Keratinocyte (primary cell): Measurements from ENCODE around the gene ORMDL3. TPM values are rescaled to one million over a fixed set of nuclear protein-coding genes. Genes with fewer than 3 reads are reported as not detected.

ENCODE experiments used
- DNase-seq: peaks from one replicate; pipeline ENCODE4 v3.0.0-alpha.2; 2011; ENCODE audit warnings: low read depth, missing footprints, low spot score
- FAIRE-seq: peaks from 2 replicates; lab custom pipeline; 2011; peaks lifted over from hg19 to GRCh38; lab: Jason Lieb, UNC
- H2AFZ ChIP-seq: 2 replicates; pipeline ENCODE4 v1.6.0; 2012; ENCODE audit warnings: low read length, control low read depth, inconsistent platforms; ENCODE audit not compliant: control insufficient read depth
- H3K27ac ChIP-seq: 2 replicates; pipeline ENCODE4 v1.5.1; 2011; ENCODE audit warnings: low read length; ENCODE audit not compliant: control insufficient read depth, insufficient read depth
- H3K27me3 ChIP-seq: 3 replicates; pipeline ENCODE4 v1.6.0; 2011; ENCODE audit warnings: low read length; ENCODE audit not compliant: control insufficient read depth, insufficient read depth; ENCODE audit errors: extremely low read depth
- H3K36me3 ChIP-seq, 2 experiments: 2 replicates in 1 of 2; 3 replicates in 1 of 2; pipeline ENCODE4 v1.5.1; 2011; ENCODE audit warnings: low read length in 2 of 2, mild to moderate bottlenecking in 1 of 2; ENCODE audit not compliant: control insufficient read depth in 2 of 2, insufficient read depth in 2 of 2; ENCODE audit errors: extremely low read depth in 1 of 2
- H3K4me1 ChIP-seq: 3 replicates; pipeline ENCODE4 v1.5.1; 2011; ENCODE audit warnings: low read length; ENCODE audit not compliant: control insufficient read depth, insufficient read depth; ENCODE audit errors: extremely low read depth
- H3K4me2 ChIP-seq: 3 replicates; pipeline ENCODE4 v1.6.0; 2011; ENCODE audit warnings: low read depth, low read length; ENCODE audit not compliant: control insufficient read depth, insufficient read depth; ENCODE audit errors: extremely low read depth
- H3K4me3 ChIP-seq, 3 experiments: fragments of 200-600 bp in 1 of 3; sonication (generic) in 1 of 3; 2 replicates in 2 of 3; 3 replicates in 1 of 3; pipeline ENCODE4 v1.5.1; 2011 to 2016; ENCODE audit warnings: low read length in 3 of 3, mild to moderate bottlenecking in 3 of 3, control low read depth in 2 of 3, inconsistent platforms in 1 of 3, low read depth in 1 of 3, mixed read lengths in 1 of 3, mixed run types in 1 of 3, moderate library complexity in 1 of 3; ENCODE audit not compliant: control insufficient read depth in 2 of 3, insufficient read depth in 2 of 3; ENCODE audit errors: extremely low read depth in 1 of 3
- H3K79me2 ChIP-seq: 2 replicates; pipeline ENCODE4 v1.6.0; 2012; ENCODE audit warnings: low read length; ENCODE audit not compliant: control insufficient read depth, insufficient read depth
- H3K9ac ChIP-seq: 3 replicates; pipeline ENCODE4 v1.6.0; 2011; ENCODE audit warnings: low read length; ENCODE audit not compliant: control insufficient read depth, insufficient read depth; ENCODE audit errors: extremely low read depth
- H3K9me1 ChIP-seq: 3 replicates; pipeline ENCODE4 v1.6.0; 2011; ENCODE audit warnings: low read length; ENCODE audit not compliant: control insufficient read depth, insufficient read depth; ENCODE audit errors: extremely low read depth
- H3K9me3 ChIP-seq: 2 replicates; pipeline ENCODE4 v1.5.1; 2012; ENCODE audit warnings: low read depth, low read length; ENCODE audit not compliant: control insufficient read depth
- H4K20me1 ChIP-seq: 3 replicates; pipeline ENCODE4 v1.6.0; 2011; ENCODE audit warnings: low read length; ENCODE audit not compliant: control insufficient read depth, insufficient read depth; ENCODE audit errors: extremely low read depth
- CTCF ChIP-seq, 3 experiments: IDR thresholded peaks in 1 of 3; conservative IDR thresholded peaks in 1 of 3; optimal IDR thresholded peaks in 1 of 3; 2 replicates in 2 of 3; 3 replicates in 1 of 3; pipeline versions ENCODE3 to v1.5.1; 2011; ENCODE audit warnings: low read length in 3 of 3, mild to moderate bottlenecking in 3 of 3, moderate library complexity in 2 of 3, control low read depth in 1 of 3, inconsistent platforms in 1 of 3; ENCODE audit not compliant: insufficient read depth in 2 of 3; ENCODE audit errors: extremely low read depth in 1 of 3
- EZH2 ChIP-seq: IDR thresholded peaks from one replicate; pipeline ENCODE4 v1.6.1; 2012; ENCODE audit warnings: inconsistent platforms, mild to moderate bottlenecking, low read length, moderate library complexity
- dilution Hi-C: fragments of 300-500 bp; cut with MboI; formaldehyde crosslinking; loops from one replicate; pipeline ENCODE4 v1.7.0; 2020; ENCODE audit warnings: low sequenced_read_pairs; ENCODE audit not compliant: extremely low pct_ligation_motif_present
- polyA plus RNA-seq, 5 experiments: library from polyadenylated mRNA; depleted of rRNA in 3 of 5; stranded (reverse) in 3 of 5; stranded (forward) in 1 of 5; unstranded in 1 of 5; fragments of >200 nt; gene quantifications; 1 replicate in 1 of 5; 2 replicates in 3 of 5; 3 replicates in 1 of 5; pipeline versions ENCODE4 v1.2.1 to v1.2.3, GENCODE V29; 2011 to 2012; ENCODE audit warnings: missing spikeins in 2 of 5, low read depth in 1 of 5, low replicate concordance in 1 of 5

ORMDL3 gene
- polyA plus RNA-seq, 1 donor (not counting 4 experiments of a cell fraction or from before 2014, with no cell fraction given), result 36.3 TPM

- Histone ChIP-seq H3K9me1 (no peaks in the 10 kb centered on the region), H3K27me3 (no peaks in the 10 kb centered on the region), H2AFZ (no peak overlapping the region), H3K9me3 (no peaks in the 10 kb centered on the region), H3K4me2 (no peak overlapping the region), H4K20me1 (no peaks in the 10 kb centered on the region), H3K27ac (no peak overlapping the region), H3K4me3 (no peak overlapping the region), H3K9ac (no peak overlapping the region), H3K79me2 (no peaks in the 10 kb centered on the region), H3K4me1 (peaks cover 19% of the 10 kb centered on the region), H3K36me3 (no peaks in the 10 kb centered on the region)
- FAIRE-seq, result no peak
- DNase-seq, result no peak
- dilution Hi-C loops, result no loop called here
- no peak for TF ChIP-seq CTCF (optimal IDR thresholded peaks at IDR 0.05 in 1 of 3, IDR thresholded peaks at IDR 0.05 in 1 of 3, conservative IDR thresholded peaks at IDR 0.05 in 1 of 3; ENCODE audit: extremely low read depth in 1 of 3, insufficient read depth in 2 of 3, low read length in 3 of 3)
- TF ChIP-seq EZH2, result no peak
Observed at GRCh38 chr17:39970157-39970692, 42.8 kb upstream of the ORMDL3 start.

- Histone ChIP-seq H3K4me1 (peaks cover 19% of the 10 kb centered on the region), H3K27ac (no peak overlapping the region), H3K9me3 (no peaks in the 10 kb centered on the region), H2AFZ (no peak overlapping the region), H3K9ac (no peak overlapping the region), H3K9me1 (no peaks in the 10 kb centered on the region), H3K4me3 (no peak overlapping the region), H3K79me2 (no peaks in the 10 kb centered on the region), H3K27me3 (no peaks in the 10 kb centered on the region), H3K4me2 (no peak overlapping the region), H3K36me3 (no peaks in the 10 kb centered on the region), H4K20me1 (no peaks in the 10 kb centered on the region)
- dilution Hi-C loops, result no loop called here
- no peak for TF ChIP-seq EZH2
- no peak for TF ChIP-seq CTCF (optimal IDR thresholded peaks at IDR 0.05 in 1 of 3, IDR thresholded peaks at IDR 0.05 in 1 of 3, conservative IDR thresholded peaks at IDR 0.05 in 1 of 3; ENCODE audit: extremely low read depth in 1 of 3, insufficient read depth in 2 of 3, low read length in 3 of 3)
- FAIRE-seq (no peak), DNase-seq (no peak)
Observed at GRCh38 chr17:39969375-39969774, 42.0 kb upstream of the ORMDL3 start.
